Right renal pelvis (tissue), 4 donors: Measurements from ENCODE around the gene KCTD1. TPM values are rescaled to one million over a fixed set of nuclear protein-coding genes. Genes with fewer than 3 reads are reported as not detected.

Experiments
- DNase-seq, 4 donors: peaks; one replicate each; pipeline ENCODE4 v3.0.0-alpha.2; 2013; ENCODE audit warnings: low read depth in 4 of 4, low spot score in 3 of 4, missing footprints in 1 of 4
- polyA plus RNA-seq, 4 donors: library from polyadenylated mRNA; unstranded; fragments of 120-200 nt; gene quantifications; one replicate each; pipeline ENCODE4 v1.2.1, GENCODE V29; 2013; ENCODE audit not compliant: insufficient read length in 4 of 4

KCTD1 gene
- polyA plus RNA-seq, 4 donors = 67.3 to 81.6 (median 75.7) TPM

- no peak for DNase-seq
These were observed 111.9 kb downstream of the KCTD1 start for GRCh38 chr18:26436176-26437051.

GRCh38 chr18:26435415-26436095 lies 112.8 kb downstream of the KCTD1 start:
- DNase-seq = no peak

GRCh38 chr18:26434887-26435286 lies 113.5 kb downstream of the KCTD1 start:
- DNase-seq = no peak

- DNase-seq = no peak
These were observed 115.5 kb downstream of the KCTD1 start for GRCh38 chr18:26432651-26433424.

- peak in 1 of 4 donors; percentile 71 for DNase-seq
These were observed 118.7 kb downstream of the KCTD1 start for GRCh38 chr18:26429535-26430226.

GRCh38 chr18:26425148-26425531 lies 123.2 kb downstream of the KCTD1 start:
- no peak for DNase-seq

- no peak for DNase-seq
These were observed 123.8 kb downstream of the KCTD1 start for GRCh38 chr18:26424428-26425147.

- DNase-seq = no peak
These were observed 125.7 kb downstream of the KCTD1 start for GRCh38 chr18:26422472-26423162.

- DNase-seq = no peak
These were observed 126.4 kb downstream of the KCTD1 start for GRCh38 chr18:26421931-26422330.

- no peak for DNase-seq
These were observed 126.8 kb downstream of the KCTD1 start for GRCh38 chr18:26421503-26421902.

- no peak for DNase-seq
These were observed 128.6 kb downstream of the KCTD1 start for GRCh38 chr18:26419746-26420145.

- no peak for DNase-seq
These were observed 130.1 kb downstream of the KCTD1 start for GRCh38 chr18:26418225-26418624.

GRCh38 chr18:26417190-26417589 lies 131.2 kb downstream of the KCTD1 start:
- no peak for DNase-seq

- no peak for DNase-seq
These were observed 131.7 kb downstream of the KCTD1 start for GRCh38 chr18:26416652-26417150.

GRCh38 chr18:26415631-26416030 lies 132.7 kb downstream of the KCTD1 start:
- DNase-seq = no peak

GRCh38 chr18:26414901-26415440 lies 133.4 kb downstream of the KCTD1 start:
- DNase-seq = no peak

GRCh38 chr18:26409091-26409490 lies 139.3 kb downstream of the KCTD1 start:
- DNase-seq = no peak

GRCh38 chr18:26407736-26408601 lies 140.4 kb downstream of the KCTD1 start:
- no peak for DNase-seq
